Measurements from ENCODE around the gene TSPAN18.
A peak's percentile ranks its signal among the peaks of the same experiment; 100 is the strongest.

GRCh38 chr11:44936525-44936924, 209.8 kb downstream of the TSPAN18 start:
- TF ChIP-seq CTCF (IDR thresholded peaks at IDR 0.05) (peak in 11 of 12 donors; percentile 89 to 98 (median 96)), POLR2A (IDR thresholded peaks at IDR 0.05) (no peak)
